PFSK-1 (cell line): Measurements from ENCODE around the gene UBASH3A.

Source experiments
- FOXP2 ChIP-seq: optimal IDR thresholded peaks from 2 replicates; pipeline ENCODE3; 2011; ENCODE audit warnings: borderline replicate concordance, control low read depth, inconsistent platforms; ENCODE audit not compliant: insufficient read depth; ENCODE audit errors: extremely low read length, extremely low read depth
- POLR2AphosphoS5 ChIP-seq: IDR thresholded peaks from 2 replicates; pipeline ENCODE4 v1.6.1; 2012; ENCODE audit warnings: low read depth, mild to moderate bottlenecking, control low read depth, low read length, moderate library complexity
- SIN3A ChIP-seq: IDR thresholded peaks from 2 replicates; pipeline ENCODE4 v1.6.1; 2012; ENCODE audit warnings: mild to moderate bottlenecking, low read length, moderate library complexity, borderline replicate concordance; ENCODE audit not compliant: insufficient read depth
- TAF1 ChIP-seq: IDR thresholded peaks from 2 replicates; pipeline ENCODE4 v1.6.1; 2012; ENCODE audit warnings: low read length, control low read depth, borderline replicate concordance; ENCODE audit not compliant: insufficient read depth
- TF ChIP-seq, protein P1 (sequence below), 2 experiments: IDR thresholded peaks; 2 replicates each; pipeline versions ENCODE4 v1.6.1 to v1.8.0; 2011 to 2012; ENCODE audit warnings: low read depth in 2 of 2, low read length in 2 of 2, control low read depth in 1 of 2, inconsistent platforms in 1 of 2, mild to moderate bottlenecking in 1 of 2, moderate library complexity in 1 of 2; ENCODE audit not compliant: insufficient read depth in 1 of 2

The UBASH3A gene

DNA sequence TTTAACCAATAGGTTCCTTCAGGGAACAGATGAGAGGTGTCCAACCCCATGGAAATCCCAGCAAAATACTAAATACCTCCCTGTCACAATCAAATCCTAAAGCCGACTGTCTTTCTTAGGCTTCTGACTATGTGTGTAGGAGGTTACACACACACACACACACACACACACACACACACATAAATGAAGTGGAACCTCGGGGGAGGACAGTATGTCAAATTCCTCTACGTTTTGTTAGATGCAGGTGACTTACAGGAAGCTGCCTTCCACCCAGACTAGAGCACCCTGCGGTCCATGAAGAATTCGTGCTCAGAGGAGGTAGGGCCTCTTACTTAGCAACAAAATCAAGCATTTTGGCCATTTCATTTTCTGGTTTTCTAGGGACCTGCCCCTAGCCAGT, 75.9 kb downstream of the UBASH3A start:
- TF ChIP-seq SIN3A, result no peak
- TF ChIP-seq TAF1, result no peak
- no peak for TF ChIP-seq POLR2AphosphoS5
- TF ChIP-seq, protein P1, sequence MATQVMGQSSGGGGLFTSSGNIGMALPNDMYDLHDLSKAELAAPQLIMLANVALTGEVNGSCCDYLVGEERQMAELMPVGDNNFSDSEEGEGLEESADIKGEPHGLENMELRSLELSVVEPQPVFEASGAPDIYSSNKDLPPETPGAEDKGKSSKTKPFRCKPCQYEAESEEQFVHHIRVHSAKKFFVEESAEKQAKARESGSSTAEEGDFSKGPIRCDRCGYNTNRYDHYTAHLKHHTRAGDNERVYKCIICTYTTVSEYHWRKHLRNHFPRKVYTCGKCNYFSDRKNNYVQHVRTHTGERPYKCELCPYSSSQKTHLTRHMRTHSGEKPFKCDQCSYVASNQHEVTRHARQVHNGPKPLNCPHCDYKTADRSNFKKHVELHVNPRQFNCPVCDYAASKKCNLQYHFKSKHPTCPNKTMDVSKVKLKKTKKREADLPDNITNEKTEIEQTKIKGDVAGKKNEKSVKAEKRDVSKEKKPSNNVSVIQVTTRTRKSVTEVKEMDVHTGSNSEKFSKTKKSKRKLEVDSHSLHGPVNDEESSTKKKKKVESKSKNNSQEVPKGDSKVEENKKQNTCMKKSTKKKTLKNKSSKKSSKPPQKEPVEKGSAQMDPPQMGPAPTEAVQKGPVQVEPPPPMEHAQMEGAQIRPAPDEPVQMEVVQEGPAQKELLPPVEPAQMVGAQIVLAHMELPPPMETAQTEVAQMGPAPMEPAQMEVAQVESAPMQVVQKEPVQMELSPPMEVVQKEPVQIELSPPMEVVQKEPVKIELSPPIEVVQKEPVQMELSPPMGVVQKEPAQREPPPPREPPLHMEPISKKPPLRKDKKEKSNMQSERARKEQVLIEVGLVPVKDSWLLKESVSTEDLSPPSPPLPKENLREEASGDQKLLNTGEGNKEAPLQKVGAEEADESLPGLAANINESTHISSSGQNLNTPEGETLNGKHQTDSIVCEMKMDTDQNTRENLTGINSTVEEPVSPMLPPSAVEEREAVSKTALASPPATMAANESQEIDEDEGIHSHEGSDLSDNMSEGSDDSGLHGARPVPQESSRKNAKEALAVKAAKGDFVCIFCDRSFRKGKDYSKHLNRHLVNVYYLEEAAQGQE (IDR thresholded peaks at IDR 0.05; ENCODE audit: insufficient read depth in 1 of 2, low read depth in 2 of 2, low read length in 2 of 2), result no peak
- TF ChIP-seq FOXP2, result no peak

DNA sequence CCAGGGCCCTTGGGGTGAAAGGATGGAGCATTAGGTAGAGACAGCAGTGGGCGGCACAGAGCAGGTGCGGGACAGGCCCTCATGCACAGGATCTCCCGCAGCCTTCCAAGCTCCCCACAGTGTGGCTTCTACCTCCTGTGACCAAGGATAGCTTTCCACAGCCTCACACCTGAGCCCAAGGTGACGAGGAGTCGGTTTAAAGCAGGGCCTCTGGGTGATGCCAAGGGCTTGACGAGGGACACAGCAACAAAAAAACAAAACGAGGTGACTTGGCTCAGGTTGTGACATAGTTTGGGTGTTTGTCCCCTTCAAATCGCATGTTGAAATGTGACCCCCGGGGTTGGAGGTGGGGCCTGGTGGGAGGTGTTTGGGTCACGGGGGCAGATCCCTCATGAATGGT, 77.0 kb downstream of the UBASH3A start:
- TF ChIP-seq TAF1, result no peak
- TF ChIP-seq SIN3A, result no peak
- TF ChIP-seq FOXP2, result no peak
- TF ChIP-seq POLR2AphosphoS5, result no peak
- TF ChIP-seq, protein P1 (IDR thresholded peaks at IDR 0.05; ENCODE audit: insufficient read depth in 1 of 2, low read depth in 2 of 2, low read length in 2 of 2), result no peak

DNA sequence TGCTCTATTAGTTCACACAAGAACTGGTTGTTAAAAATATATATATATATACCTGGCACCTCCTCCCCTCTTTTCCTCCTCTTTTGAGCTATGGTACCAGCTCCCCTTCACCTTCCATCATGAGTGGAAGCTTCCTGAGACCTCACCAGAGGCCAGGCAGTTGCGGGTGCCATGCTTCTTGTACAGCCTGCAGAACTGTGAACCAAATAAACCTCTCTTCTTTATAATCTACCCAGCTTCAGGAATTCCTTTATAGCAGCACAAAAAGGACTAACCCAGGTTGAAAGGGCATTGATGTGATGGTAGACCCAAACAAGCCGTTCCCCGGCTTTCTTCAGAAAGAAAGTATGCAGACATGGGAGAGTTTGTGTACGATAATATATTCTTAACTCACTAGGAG, 77.5 kb downstream of the UBASH3A start:
- TF ChIP-seq, protein P1 (IDR thresholded peaks at IDR 0.05; ENCODE audit: insufficient read depth in 1 of 2, low read depth in 2 of 2, low read length in 2 of 2), result no peak
- no peak for TF ChIP-seq SIN3A
- no peak for TF ChIP-seq POLR2AphosphoS5
- TF ChIP-seq TAF1, result no peak
- no peak for TF ChIP-seq FOXP2

DNA sequence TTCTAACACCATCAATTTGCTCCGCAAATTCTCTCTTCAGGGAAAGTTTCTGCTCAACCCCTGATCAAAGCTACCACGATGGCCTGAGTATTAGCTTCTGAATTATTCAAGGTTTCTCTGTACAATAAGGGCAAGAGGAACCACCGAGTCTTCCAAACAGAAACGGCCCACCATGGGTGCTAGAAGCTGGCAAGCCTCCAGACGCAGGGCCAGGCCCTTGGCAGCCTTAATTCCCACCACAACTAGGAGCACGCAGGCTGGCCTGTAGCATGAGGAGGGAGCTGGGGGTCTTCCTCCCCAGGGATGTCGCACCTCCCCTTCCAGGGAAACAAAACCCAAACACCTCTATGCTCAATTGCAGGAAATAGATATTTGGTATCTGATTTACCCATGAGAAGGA, 81.3 kb downstream of the UBASH3A start:
- no peak for TF ChIP-seq SIN3A
- no peak for TF ChIP-seq TAF1
- no peak for TF ChIP-seq POLR2AphosphoS5
- TF ChIP-seq, protein P1 (IDR thresholded peaks at IDR 0.05; ENCODE audit: insufficient read depth in 1 of 2, low read depth in 2 of 2, low read length in 2 of 2), result no peak
- no peak for TF ChIP-seq FOXP2

DNA sequence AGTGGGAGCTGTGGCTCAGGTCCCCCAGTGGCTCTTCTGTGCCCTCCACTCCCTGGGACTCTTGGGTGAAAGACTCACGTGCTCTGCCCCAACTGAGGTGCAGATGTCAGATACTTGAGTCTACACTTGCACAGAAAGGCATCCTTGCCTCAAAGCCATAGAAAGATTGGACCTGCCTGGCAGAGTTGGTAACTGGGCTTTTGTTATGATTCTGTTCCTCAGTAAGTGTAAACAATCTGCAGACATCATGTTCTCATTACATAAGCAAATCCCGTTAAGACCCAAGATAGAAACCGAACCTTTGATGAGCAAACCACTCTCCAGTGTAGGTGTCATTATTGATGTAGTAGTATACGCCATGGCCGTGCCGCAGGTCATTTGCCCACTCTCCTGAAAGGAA, 82.4 kb downstream of the UBASH3A start:
- TF ChIP-seq TAF1, result no peak
- no peak for TF ChIP-seq FOXP2
- TF ChIP-seq, protein P1 (IDR thresholded peaks at IDR 0.05; ENCODE audit: insufficient read depth in 1 of 2, low read depth in 2 of 2, low read length in 2 of 2), result no peak
- no peak for TF ChIP-seq SIN3A
- no peak for TF ChIP-seq POLR2AphosphoS5
